Measurements from ENCODE around the gene KCTD19. TPM values are rescaled to one million over a fixed set of nuclear protein-coding genes. Genes with fewer than 3 reads are reported as not detected.

Gene KCTD19
- total RNA-seq, 4 donors from 2014 or later = under 0.01 to 2.3 (median 0.25) TPM

GRCh38 chr16:67339453-67339852 lies 12.9 kb upstream of the KCTD19 start:
- no peak for DNase-seq (ENCODE audit: low spot score in 2 of 2)
- H3K27ac ChIP-seq = no peak overlapping the region
- H3K9me3 ChIP-seq = peaks cover 0 to 6% (median 0%) of the 10 kb centered on the region in 4 donors
- no peak overlapping the region for H3K4me3 ChIP-seq
- no peaks in the 10 kb centered on the region for H3K4me1 ChIP-seq
- WGBS, 2 donors = 21 to 30% methylated on average over 2 of the region's 2 CpGs
- H3K36me3 ChIP-seq = no peaks in the 10 kb centered on the region
- H3K27me3 ChIP-seq = no peaks in the 10 kb centered on the region
- TF ChIP-seq EP300 (IDR thresholded peaks at IDR 0.05) = no peak
- TF ChIP-seq, protein P1, sequence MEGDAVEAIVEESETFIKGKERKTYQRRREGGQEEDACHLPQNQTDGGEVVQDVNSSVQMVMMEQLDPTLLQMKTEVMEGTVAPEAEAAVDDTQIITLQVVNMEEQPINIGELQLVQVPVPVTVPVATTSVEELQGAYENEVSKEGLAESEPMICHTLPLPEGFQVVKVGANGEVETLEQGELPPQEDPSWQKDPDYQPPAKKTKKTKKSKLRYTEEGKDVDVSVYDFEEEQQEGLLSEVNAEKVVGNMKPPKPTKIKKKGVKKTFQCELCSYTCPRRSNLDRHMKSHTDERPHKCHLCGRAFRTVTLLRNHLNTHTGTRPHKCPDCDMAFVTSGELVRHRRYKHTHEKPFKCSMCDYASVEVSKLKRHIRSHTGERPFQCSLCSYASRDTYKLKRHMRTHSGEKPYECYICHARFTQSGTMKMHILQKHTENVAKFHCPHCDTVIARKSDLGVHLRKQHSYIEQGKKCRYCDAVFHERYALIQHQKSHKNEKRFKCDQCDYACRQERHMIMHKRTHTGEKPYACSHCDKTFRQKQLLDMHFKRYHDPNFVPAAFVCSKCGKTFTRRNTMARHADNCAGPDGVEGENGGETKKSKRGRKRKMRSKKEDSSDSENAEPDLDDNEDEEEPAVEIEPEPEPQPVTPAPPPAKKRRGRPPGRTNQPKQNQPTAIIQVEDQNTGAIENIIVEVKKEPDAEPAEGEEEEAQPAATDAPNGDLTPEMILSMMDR (IDR thresholded peaks at IDR 0.05) = peak in 1 of 5 experiments; percentile 17

- H3K4me1 ChIP-seq = no peaks in the 10 kb centered on the region
- H3K27me3 ChIP-seq = no peaks in the 10 kb centered on the region
- WGBS, 2 donors = 77 to 92% methylated on average over 1 of the region's 1 CpG
- peaks cover 0 to 8% (median 0%) of the 10 kb centered on the region in 4 donors for H3K9me3 ChIP-seq
- H3K27ac ChIP-seq = no peak overlapping the region
- no peaks in the 10 kb centered on the region for H3K36me3 ChIP-seq
- no peak for DNase-seq (ENCODE audit: low spot score in 2 of 2)
- H3K4me3 ChIP-seq = no peak overlapping the region
- TF ChIP-seq, protein P1 (IDR thresholded peaks at IDR 0.05) = no peak
- no peak for TF ChIP-seq POLR2A (IDR thresholded peaks at IDR 0.05)
- TF ChIP-seq EP300 (IDR thresholded peaks at IDR 0.05) = no peak
Measured at GRCh38 chr16:67336648-67337047, 10.1 kb upstream of the KCTD19 start.

GRCh38 chr16:67336116-67336515 lies 9.6 kb upstream of the KCTD19 start:
- H3K36me3 ChIP-seq = no peaks in the 10 kb centered on the region
- H3K27ac ChIP-seq = no peak overlapping the region
- 58 to 94% methylated on average over 1 of the region's 1 CpG for WGBS, 2 donors
- no peaks in the 10 kb centered on the region for H3K27me3 ChIP-seq
- no peaks in the 10 kb centered on the region for H3K4me1 ChIP-seq
- DNase-seq (ENCODE audit: low spot score in 2 of 2) = no peak
- H3K9me3 ChIP-seq = peaks cover 0 to 8% (median 0%) of the 10 kb centered on the region in 4 donors
- no peak overlapping the region for H3K4me3 ChIP-seq
- TF ChIP-seq POLR2A (IDR thresholded peaks at IDR 0.05) (no peak), EP300 (IDR thresholded peaks at IDR 0.05) (no peak)
- TF ChIP-seq, protein P1 (IDR thresholded peaks at IDR 0.05) = no peak

GRCh38 chr16:67333315-67333714 lies 6.8 kb upstream of the KCTD19 start:
- Histone ChIP-seq H3K36me3 (no peaks in the 10 kb centered on the region), H3K4me1 (no peaks in the 10 kb centered on the region), H3K27ac (no peak overlapping the region), H3K27me3 (no peaks in the 10 kb centered on the region), H3K9me3 (peaks cover 0 to 8% (median 0%) of the 10 kb centered on the region in 4 donors), H3K4me3 (no peak overlapping the region)
- no peak for TF ChIP-seq EP300 (IDR thresholded peaks at IDR 0.05)
- TF ChIP-seq POLR2A (IDR thresholded peaks at IDR 0.05) = no peak
- TF ChIP-seq, protein P1 (IDR thresholded peaks at IDR 0.05) = no peak
- no peak for DNase-seq (ENCODE audit: low spot score in 2 of 2)
- 69 to 82% methylated on average over 2 of the region's 2 CpGs for WGBS, 2 donors

- no peak for DNase-seq (ENCODE audit: low spot score in 2 of 2)
- WGBS, 2 donors = 68 to 69% methylated on average over 5 of the region's 5 CpGs
- Histone ChIP-seq H3K27me3 (peaks cover 0 to 11% of the 10 kb centered on the region in 2 donors), H3K27ac (no peak overlapping the region), H3K4me3 (no peak overlapping the region), H3K36me3 (no peaks in the 10 kb centered on the region), H3K9me3 (peaks cover 0 to 5% (median 0%) of the 10 kb centered on the region in 4 donors), H3K4me1 (peaks cover 0 to 16% (median 2%) of the 10 kb centered on the region in 4 donors)
- TF ChIP-seq POLR2A (IDR thresholded peaks at IDR 0.05) (no peak), EP300 (IDR thresholded peaks at IDR 0.05) (no peak)
- TF ChIP-seq, protein P1 (IDR thresholded peaks at IDR 0.05) = no peak
Measured at GRCh38 chr16:67329901-67330300, 3.4 kb upstream of the KCTD19 start.

Data from tibial nerve (tissue), 4 donors.